HepG2 (cell line): ENCODE measurements around the gene CAPN8. TPM values are rescaled to one million over a fixed set of nuclear protein-coding genes. Genes with fewer than 3 reads are reported as not detected.

ENCODE experiments used
- AGO1 ChIP-seq: fragments of 200-400 bp; formaldehyde crosslinking; IDR thresholded peaks from 2 replicates; pipeline ENCODE4 v1.6.1; 2017; ENCODE audit warnings: mild to moderate bottlenecking, low read depth, low read length, moderate library complexity; ENCODE audit not compliant: poor library complexity, severe bottlenecking
- AKAP8 ChIP-seq: sonication (generic); formaldehyde crosslinking; IDR thresholded peaks from 2 replicates; pipeline ENCODE4 v1.5.1; 2020; ENCODE audit warnings: mild to moderate bottlenecking, missing genetic modification reagents
- CENPX ChIP-seq: sonication (generic); formaldehyde crosslinking; IDR thresholded peaks from 2 replicates; pipeline ENCODE4 v1.9.0; 2021; ENCODE audit warnings: mild to moderate bottlenecking, missing genetic modification reagents, moderate library complexity
- HCFC1 ChIP-seq: fragments of 150-350 bp; IDR thresholded peaks from 2 replicates; pipeline ENCODE4 v1.6.1; 2014; ENCODE audit warnings: low read depth, low read length
- KDM2A ChIP-seq: sonication (generic); formaldehyde crosslinking; IDR thresholded peaks from 2 replicates; pipeline ENCODE4 v1.4.0; 2020; ENCODE audit warnings: low read depth, missing genetic modification reagents, borderline replicate concordance
- MIXL1 ChIP-seq: IDR thresholded peaks from 2 replicates; pipeline ENCODE4 v1.6.1; 2016
- MTF1 ChIP-seq: sonication (generic); formaldehyde crosslinking; IDR thresholded peaks from 2 replicates; pipeline ENCODE4 v1.5.0; 2020; ENCODE audit warnings: missing genetic modification reagents
- MZF1 ChIP-seq: sonication (generic); formaldehyde crosslinking; IDR thresholded peaks from 2 replicates; pipeline ENCODE4 v1.8.1; 2023; ENCODE audit warnings: mild to moderate bottlenecking, missing genetic modification reagents, borderline replicate concordance
- NCOA5 ChIP-seq: sonication (generic); formaldehyde crosslinking; IDR thresholded peaks from 2 replicates; pipeline ENCODE4 v1.4.0; 2020; ENCODE audit warnings: missing genetic modification reagents
- NR2F6 ChIP-seq, 2 experiments: IDR thresholded peaks; 2 replicates each; pipeline ENCODE4 v1.6.1; 2016; ENCODE audit warnings: antibody characterized with exemption in 1 of 2, mild to moderate bottlenecking in 1 of 2
- PHF8 ChIP-seq: sonication (generic); formaldehyde crosslinking; IDR thresholded peaks from 2 replicates; pipeline ENCODE4 v1.5.0; 2020; ENCODE audit warnings: missing genetic modification reagents
- TRIM24 ChIP-seq: sonication (generic); formaldehyde crosslinking; IDR thresholded peaks from 2 replicates; pipeline ENCODE4 v1.8.0; 2022; ENCODE audit warnings: mild to moderate bottlenecking, missing genetic modification reagents
- TSC22D2 ChIP-seq: sonication (generic); formaldehyde crosslinking; IDR thresholded peaks from 2 replicates; pipeline ENCODE4 v1.5.1; 2020; ENCODE audit warnings: missing genetic modification reagents, mild to moderate bottlenecking, borderline replicate concordance
- ZNF3 ChIP-seq: IDR thresholded peaks from 2 replicates; pipeline ENCODE4 v1.7.0; 2017; ENCODE audit warnings: inconsistent platforms
- ZNF441 ChIP-seq: sonication (generic); formaldehyde crosslinking; IDR thresholded peaks from 2 replicates; pipeline ENCODE4 v1.7.0; 2021; ENCODE audit warnings: missing genetic modification reagents, borderline replicate concordance
- ZNF607 ChIP-seq: sonication (generic); formaldehyde crosslinking; IDR thresholded peaks from 2 replicates; pipeline ENCODE4 v1.5.1; 2020; ENCODE audit warnings: missing genetic modification reagents, mild to moderate bottlenecking, borderline replicate concordance
- ZNF768 ChIP-seq: sonication (generic); formaldehyde crosslinking; IDR thresholded peaks from 2 replicates; pipeline ENCODE4 v1.4.0; 2020; ENCODE audit warnings: missing genetic modification reagents
- ZNF790 ChIP-seq: sonication (generic); formaldehyde crosslinking; IDR thresholded peaks from 2 replicates; pipeline ENCODE4 v1.8.0; 2022; ENCODE audit warnings: missing genetic modification reagents, mild to moderate bottlenecking, borderline replicate concordance
- polyA plus RNA-seq, 8 experiments: library from polyadenylated mRNA; depleted of rRNA in 3 of 8; stranded (reverse) in 7 of 8; unstranded in 1 of 8; fragments of >200 nt; fragmentation: Illumina TruSeq in 4 of 8; extraction: Trizol in 4 of 8; gene quantifications; 2 replicates each; pipeline versions ENCODE4 v1.2.1 to v1.2.3, GENCODE V29; 2011 to 2016; ENCODE audit warnings: low read depth in 4 of 8, missing spikeins in 1 of 8, mixed read lengths in 1 of 8; ENCODE audit not compliant: insufficient read depth in 1 of 8
- total RNA-seq, 5 experiments: library from RNA; depleted of rRNA; stranded (reverse); fragments of >200 nt; fragmentation: Illumina TruSeq; extraction: Trizol; gene quantifications; 2 replicates each; pipeline ENCODE4 v1.2.3, GENCODE V29; 2016; ENCODE audit warnings: low read depth in 1 of 5
- TF ChIP-seq, protein P1 (sequence below), 2 experiments: fragments of 450-650 bp in 1 of 2; sonication (generic) in 1 of 2; formaldehyde crosslinking; IDR thresholded peaks; 2 replicates each; pipeline versions ENCODE4 v1.5.0 to v1.8.0; 2020 to 2022; ENCODE audit warnings: mild to moderate bottlenecking in 1 of 2, missing genetic modification reagents in 1 of 2
- TF ChIP-seq, protein P2 (sequence below): sonication (generic); formaldehyde crosslinking; IDR thresholded peaks from 2 replicates; pipeline ENCODE4 v1.4.0; 2020; ENCODE audit warnings: missing genetic modification reagents, borderline replicate concordance
- TF ChIP-seq, protein P3 (sequence below): sonication (generic); formaldehyde crosslinking; IDR thresholded peaks from 2 replicates; pipeline ENCODE4 v1.5.0; 2020; ENCODE audit warnings: missing genetic modification reagents, mild to moderate bottlenecking, borderline replicate concordance
- TF ChIP-seq, protein P4 (sequence below): IDR thresholded peaks from 2 replicates; pipeline ENCODE4 v1.6.1; 2016; ENCODE audit warnings: low read depth, control low read depth
- TF ChIP-seq, protein P5 (sequence below): sonication (generic); formaldehyde crosslinking; IDR thresholded peaks from 2 replicates; pipeline ENCODE4 v1.4.0; 2020; ENCODE audit warnings: mild to moderate bottlenecking, missing genetic modification reagents

CAPN8 gene
- total and polyA plus RNA-seq, 2 of the 13 experiments (the other 11 are each of a cell fraction or from before 2014, with no cell fraction given) = 0.20 to 0.25 TPM

DNA sequence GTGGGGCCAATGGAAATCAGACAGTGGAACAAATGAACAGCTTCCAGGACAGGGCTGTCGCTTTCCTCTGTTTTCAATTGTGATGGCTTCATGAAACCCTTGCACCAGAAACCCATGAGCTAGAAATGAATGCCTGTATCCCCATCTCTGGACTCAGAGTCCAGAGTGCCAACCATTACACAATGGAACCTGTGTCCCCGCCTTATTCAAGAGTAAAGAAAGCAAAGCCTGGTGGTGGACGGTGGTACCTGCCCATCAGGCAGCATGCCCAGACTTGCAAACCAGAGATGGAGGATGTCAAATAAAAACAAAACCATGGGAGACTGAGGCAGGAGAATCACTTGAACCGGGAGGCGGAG is 42.5 kb upstream of the CAPN8 start (continued):
- TF ChIP-seq, protein P1, sequence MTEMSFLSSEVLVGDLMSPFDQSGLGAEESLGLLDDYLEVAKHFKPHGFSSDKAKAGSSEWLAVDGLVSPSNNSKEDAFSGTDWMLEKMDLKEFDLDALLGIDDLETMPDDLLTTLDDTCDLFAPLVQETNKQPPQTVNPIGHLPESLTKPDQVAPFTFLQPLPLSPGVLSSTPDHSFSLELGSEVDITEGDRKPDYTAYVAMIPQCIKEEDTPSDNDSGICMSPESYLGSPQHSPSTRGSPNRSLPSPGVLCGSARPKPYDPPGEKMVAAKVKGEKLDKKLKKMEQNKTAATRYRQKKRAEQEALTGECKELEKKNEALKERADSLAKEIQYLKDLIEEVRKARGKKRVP (CRISPR knock-in tag; IDR thresholded peaks at IDR 0.05) = 0 out of 4 replicates have a peak, but pooled peaks of 1 of the 2 experiments have one; percentile 24
- TF ChIP-seq, protein P2, sequence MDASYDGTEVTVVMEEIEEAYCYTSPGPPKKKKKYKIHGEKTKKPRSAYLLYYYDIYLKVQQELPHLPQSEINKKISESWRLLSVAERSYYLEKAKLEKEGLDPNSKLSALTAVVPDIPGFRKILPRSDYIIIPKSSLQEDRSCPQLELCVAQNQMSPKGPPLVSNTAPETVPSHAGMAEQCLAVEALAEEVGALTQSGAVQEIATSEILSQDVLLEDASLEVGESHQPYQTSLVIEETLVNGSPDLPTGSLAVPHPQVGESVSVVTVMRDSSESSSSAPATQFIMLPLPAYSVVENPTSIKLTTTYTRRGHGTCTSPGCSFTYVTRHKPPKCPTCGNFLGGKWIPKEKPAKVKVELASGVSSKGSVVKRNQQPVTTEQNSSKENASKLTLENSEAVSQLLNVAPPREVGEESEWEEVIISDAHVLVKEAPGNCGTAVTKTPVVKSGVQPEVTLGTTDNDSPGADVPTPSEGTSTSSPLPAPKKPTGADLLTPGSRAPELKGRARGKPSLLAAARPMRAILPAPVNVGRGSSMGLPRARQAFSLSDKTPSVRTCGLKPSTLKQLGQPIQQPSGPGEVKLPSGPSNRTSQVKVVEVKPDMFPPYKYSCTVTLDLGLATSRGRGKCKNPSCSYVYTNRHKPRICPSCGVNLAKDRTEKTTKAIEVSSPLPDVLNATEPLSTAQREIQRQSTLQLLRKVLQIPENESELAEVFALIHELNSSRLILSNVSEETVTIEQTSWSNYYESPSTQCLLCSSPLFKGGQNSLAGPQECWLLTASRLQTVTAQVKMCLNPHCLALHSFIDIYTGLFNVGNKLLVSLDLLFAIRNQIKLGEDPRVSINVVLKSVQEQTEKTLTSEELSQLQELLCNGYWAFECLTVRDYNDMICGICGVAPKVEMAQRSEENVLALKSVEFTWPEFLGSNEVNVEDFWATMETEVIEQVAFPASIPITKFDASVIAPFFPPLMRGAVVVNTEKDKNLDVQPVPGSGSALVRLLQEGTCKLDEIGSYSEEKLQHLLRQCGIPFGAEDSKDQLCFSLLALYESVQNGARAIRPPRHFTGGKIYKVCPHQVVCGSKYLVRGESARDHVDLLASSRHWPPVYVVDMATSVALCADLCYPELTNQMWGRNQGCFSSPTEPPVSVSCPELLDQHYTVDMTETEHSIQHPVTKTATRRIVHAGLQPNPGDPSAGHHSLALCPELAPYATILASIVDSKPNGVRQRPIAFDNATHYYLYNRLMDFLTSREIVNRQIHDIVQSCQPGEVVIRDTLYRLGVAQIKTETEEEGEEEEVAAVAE (CRISPR knock-in tag) = no peak
- TF ChIP-seq ZNF441 = no peak
- TF ChIP-seq AGO1 = no peak
- no peak for TF ChIP-seq ZNF790 (CRISPR knock-in tag)
- TF ChIP-seq ZNF3 (CRISPR knock-in tag) = no peak
- no peak for TF ChIP-seq TSC22D2 (CRISPR knock-in tag)
- TF ChIP-seq, protein P3, sequence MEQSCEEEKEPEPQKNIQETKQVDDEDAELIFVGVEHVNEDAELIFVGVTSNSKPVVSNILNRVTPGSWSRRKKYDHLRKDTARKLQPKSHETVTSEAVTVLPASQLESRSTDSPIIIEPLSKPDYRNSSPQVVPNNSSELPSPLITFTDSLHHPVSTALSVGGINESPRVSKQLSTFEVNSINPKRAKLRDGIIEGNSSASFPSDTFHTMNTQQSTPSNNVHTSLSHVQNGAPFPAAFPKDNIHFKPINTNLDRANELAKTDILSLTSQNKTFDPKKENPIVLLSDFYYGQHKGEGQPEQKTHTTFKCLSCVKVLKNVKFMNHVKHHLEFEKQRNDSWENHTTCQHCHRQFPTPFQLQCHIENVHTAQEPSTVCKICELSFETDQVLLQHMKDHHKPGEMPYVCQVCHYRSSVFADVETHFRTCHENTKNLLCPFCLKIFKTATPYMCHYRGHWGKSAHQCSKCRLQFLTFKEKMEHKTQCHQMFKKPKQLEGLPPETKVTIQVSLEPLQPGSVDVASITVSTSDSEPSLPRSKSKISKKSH (CRISPR knock-in tag) = no peak
- no peak for TF ChIP-seq AKAP8 (CRISPR knock-in tag)
- no peak for TF ChIP-seq MZF1 (CRISPR knock-in tag)
- no peak for TF ChIP-seq ZNF607 (CRISPR knock-in tag)
- TF ChIP-seq HCFC1 = no peak
- TF ChIP-seq, protein P4, sequence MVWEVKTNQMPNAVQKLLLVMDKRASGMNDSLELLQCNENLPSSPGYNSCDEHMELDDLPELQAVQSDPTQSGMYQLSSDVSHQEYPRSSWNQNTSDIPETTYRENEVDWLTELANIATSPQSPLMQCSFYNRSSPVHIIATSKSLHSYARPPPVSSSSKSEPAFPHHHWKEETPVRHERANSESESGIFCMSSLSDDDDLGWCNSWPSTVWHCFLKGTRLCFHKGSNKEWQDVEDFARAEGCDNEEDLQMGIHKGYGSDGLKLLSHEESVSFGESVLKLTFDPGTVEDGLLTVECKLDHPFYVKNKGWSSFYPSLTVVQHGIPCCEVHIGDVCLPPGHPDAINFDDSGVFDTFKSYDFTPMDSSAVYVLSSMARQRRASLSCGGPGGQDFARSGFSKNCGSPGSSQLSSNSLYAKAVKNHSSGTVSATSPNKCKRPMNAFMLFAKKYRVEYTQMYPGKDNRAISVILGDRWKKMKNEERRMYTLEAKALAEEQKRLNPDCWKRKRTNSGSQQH (CRISPR knock-in tag) = no peak
- 0 out of 2 replicates have a peak, but pooled peaks have one; percentile 19 for TF ChIP-seq MIXL1 (CRISPR knock-in tag)
- TF ChIP-seq TRIM24 (CRISPR knock-in tag) = no peak
- TF ChIP-seq ZNF768 (CRISPR knock-in tag) = no peak
- TF ChIP-seq NCOA5 = no peak
- no peak for TF ChIP-seq KDM2A (CRISPR knock-in tag)
- no peak for TF ChIP-seq MTF1 (CRISPR knock-in tag)
- TF ChIP-seq, protein P5, sequence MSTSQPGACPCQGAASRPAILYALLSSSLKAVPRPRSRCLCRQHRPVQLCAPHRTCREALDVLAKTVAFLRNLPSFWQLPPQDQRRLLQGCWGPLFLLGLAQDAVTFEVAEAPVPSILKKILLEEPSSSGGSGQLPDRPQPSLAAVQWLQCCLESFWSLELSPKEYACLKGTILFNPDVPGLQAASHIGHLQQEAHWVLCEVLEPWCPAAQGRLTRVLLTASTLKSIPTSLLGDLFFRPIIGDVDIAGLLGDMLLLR (CRISPR knock-in tag) = no peak
- no peak for TF ChIP-seq NR2F6 (IDR thresholded peaks at IDR 0.05)
- peak; percentile 44; the same call in 1 of the 2 replicates for TF ChIP-seq NR2F6 (CRISPR knock-in tag; IDR thresholded peaks at IDR 0.05)
- TF ChIP-seq PHF8 (CRISPR knock-in tag) = no peak
- TF ChIP-seq CENPX (CRISPR knock-in tag) = no peak
